H1 (cell line): Measurements from ENCODE around the gene STX8. TPM values are rescaled to one million over a fixed set of nuclear protein-coding genes. Genes with fewer than 3 reads are reported as not detected.

ENCODE experiments used
- CTCF ChIA-PET: fragments of 300-600 bp; sonication (Branson Sonifier 250); formaldehyde crosslinking; loops from one replicate; lab custom pipeline; 2021; ENCODE audit not compliant: partially characterized antibody; lab: Charles Lee
- POLR2A ChIA-PET: fragments of 300-600 bp; sonication (Branson Sonifier 250); formaldehyde crosslinking; loops from one replicate; lab custom pipeline; 2021; ENCODE audit warnings: inconsistent platforms; ENCODE audit not compliant: partially characterized antibody; lab: Charles Lee
- DNase-seq, 2 experiments: peaks; one replicate each; pipeline versions ENCODE4 v3.0.0 to v3.0.0-alpha.2; 2010 to 2022; ENCODE audit warnings: low spot score in 2 of 2, low read depth in 1 of 2, mixed read lengths in 1 of 2
- FAIRE-seq: peaks from 2 replicates; lab custom pipeline; 2011; peaks lifted over from hg19 to GRCh38; lab: Jason Lieb, UNC
- H2AFZ ChIP-seq: 2 replicates; pipeline ENCODE4 v1.8.1; 2012; ENCODE audit warnings: low read length, inconsistent platforms
- H2AK5ac ChIP-seq: 2 replicates; pipeline ENCODE4 v1.6.1; 2013; ENCODE audit warnings: low read depth, low read length
- H2BK120ac ChIP-seq: replicated peaks from 2 replicates; pipeline ENCODE3; 2013; ENCODE audit warnings: low read depth, low read length, inconsistent platforms
- H2BK12ac ChIP-seq: 2 replicates; pipeline ENCODE4 v1.6.1; 2013; ENCODE audit warnings: low read depth, low read length
- H2BK15ac ChIP-seq: 2 replicates; pipeline ENCODE4 v1.6.1; 2013; ENCODE audit warnings: low read length
- H2BK20ac ChIP-seq: 2 replicates; pipeline ENCODE4 v1.6.1; 2013; ENCODE audit warnings: low read length
- H2BK5ac ChIP-seq: 2 replicates; pipeline ENCODE4 v1.6.1; 2013; ENCODE audit warnings: low read depth, low read length
- H3K14ac ChIP-seq: 2 replicates; pipeline ENCODE4 v1.6.1; 2013; ENCODE audit warnings: inconsistent platforms; ENCODE audit not compliant: insufficient read length
- H3K18ac ChIP-seq: 2 replicates; pipeline ENCODE4 v1.6.1; 2013; ENCODE audit warnings: low read length; ENCODE audit errors: extremely low read depth
- H3K23ac ChIP-seq: 2 replicates; pipeline ENCODE4 v1.6.1; 2013; ENCODE audit warnings: inconsistent platforms; ENCODE audit not compliant: insufficient read length
- H3K23me2 ChIP-seq: 2 replicates; pipeline ENCODE4 v1.6.1; 2013; ENCODE audit warnings: low read depth, low read length
- H3K27ac ChIP-seq: 2 replicates; pipeline ENCODE4 v1.6.1; 2011; ENCODE audit warnings: low read depth, low read length, inconsistent platforms
- H3K27me3 ChIP-seq, 4 experiments: replicated peaks in 1 of 4; 1 replicate in 1 of 4; 2 replicates in 3 of 4; pipeline versions ENCODE4 v1.6.1 to v1.8.1; 2011 to 2013; ENCODE audit warnings: low read length in 3 of 4, mild to moderate bottlenecking in 3 of 4, inconsistent platforms in 2 of 4, mixed read lengths in 2 of 4, moderate library complexity in 1 of 4; ENCODE audit not compliant: control insufficient read depth in 3 of 4, insufficient read depth in 3 of 4; ENCODE audit errors: extremely low read depth in 1 of 4
- H3K36me3 ChIP-seq, 4 experiments: 2 replicates each; pipeline versions ENCODE4 v1.6.1 to v1.8.1; 2011 to 2013; ENCODE audit warnings: mild to moderate bottlenecking in 4 of 4, low read length in 3 of 4, moderate library complexity in 2 of 4, control low read depth in 1 of 4, inconsistent platforms in 1 of 4; ENCODE audit not compliant: insufficient read depth in 4 of 4, control insufficient read depth in 2 of 4
- H3K4ac ChIP-seq: replicated peaks from 2 replicates; pipeline ENCODE3; 2013; ENCODE audit warnings: low read length, low read depth, mixed read lengths, inconsistent platforms; ENCODE audit not compliant: insufficient read length
- H3K4me1 ChIP-seq, 4 experiments: replicated peaks in 1 of 4; 1 replicate in 1 of 4; 2 replicates in 3 of 4; pipeline versions ENCODE4 v1.6.1 to v1.8.1; 2011 to 2013; ENCODE audit warnings: low read length in 3 of 4, inconsistent platforms in 2 of 4, mixed read lengths in 1 of 4; ENCODE audit not compliant: insufficient read depth in 4 of 4, control insufficient read depth in 3 of 4
- H3K4me2 ChIP-seq, 2 experiments: 2 replicates each; pipeline versions ENCODE4 v1.6.1 to v1.8.1; 2011 to 2013; ENCODE audit warnings: low read depth in 2 of 2, low read length in 2 of 2, control low read depth in 1 of 2, inconsistent platforms in 1 of 2, mild to moderate bottlenecking in 1 of 2; ENCODE audit not compliant: insufficient read depth in 1 of 2
- H3K4me3 ChIP-seq, 4 experiments: fragments of 200-600, 300-600 bp in 1 of 4; sonication (generic), shearing (Covaris generic), sonication (Bioruptor Twin) in 1 of 4; 2 replicates each; pipeline versions ENCODE4 v1.5.1 to v1.8.1; 2011 to 2016; ENCODE audit warnings: low read length in 4 of 4, low read depth in 3 of 4, control low read depth in 2 of 4, inconsistent platforms in 2 of 4, mild to moderate bottlenecking in 2 of 4, mixed read lengths in 1 of 4, moderate library complexity in 1 of 4; ENCODE audit not compliant: insufficient read depth in 2 of 4; ENCODE audit errors: extremely low read depth in 1 of 4
- H3K56ac ChIP-seq: replicated peaks from 2 replicates; pipeline ENCODE3; 2013; ENCODE audit warnings: low read depth, mild to moderate bottlenecking, mixed read lengths, low read length, inconsistent platforms; ENCODE audit not compliant: insufficient read length
- H3K79me1 ChIP-seq: 2 replicates; pipeline ENCODE4 v1.6.1; 2013; ENCODE audit warnings: low read depth, low read length, control low read depth
- H3K79me2 ChIP-seq, 2 experiments: 2 replicates each; pipeline versions ENCODE4 v1.6.1 to v1.8.1; 2012 to 2013; ENCODE audit warnings: low read length in 2 of 2, mild to moderate bottlenecking in 2 of 2, inconsistent platforms in 1 of 2; ENCODE audit not compliant: insufficient read depth in 2 of 2, control insufficient read depth in 1 of 2
- H3K9ac ChIP-seq, 4 experiments: replicated peaks in 1 of 4; 1 replicate in 1 of 4; 2 replicates in 3 of 4; pipeline versions ENCODE4 v1.6.1 to v1.8.1; 2011 to 2013; ENCODE audit warnings: low read depth in 3 of 4, low read length in 3 of 4, control low read depth in 2 of 4, mild to moderate bottlenecking in 2 of 4, moderate library complexity in 2 of 4, inconsistent platforms in 1 of 4; ENCODE audit errors: extremely low read depth in 1 of 4
- H3K9me3 ChIP-seq, 2 experiments: 2 replicates each; pipeline versions ENCODE4 v1.6.1 to v1.8.1; 2012 to 2013; ENCODE audit warnings: mild to moderate bottlenecking in 2 of 2, moderate library complexity in 2 of 2, control low read depth in 1 of 2, inconsistent platforms in 1 of 2, low read depth in 1 of 2, low read length in 1 of 2, mixed read lengths in 1 of 2; ENCODE audit not compliant: insufficient read depth in 2 of 2
- H4K20me1 ChIP-seq, 2 experiments: replicated peaks in 1 of 2; 2 replicates each; pipeline versions ENCODE3 to v1.8.1; 2011 to 2013; ENCODE audit warnings: inconsistent platforms in 2 of 2, low read length in 2 of 2, mild to moderate bottlenecking in 1 of 2; ENCODE audit not compliant: insufficient read depth in 2 of 2, control insufficient read depth in 1 of 2
- H4K5ac ChIP-seq: 2 replicates; pipeline ENCODE4 v1.6.1; 2013; ENCODE audit warnings: low read length, low read depth, mixed read lengths, inconsistent platforms; ENCODE audit not compliant: insufficient read length
- H4K8ac ChIP-seq: 2 replicates; pipeline ENCODE4 v1.8.0; 2013; ENCODE audit warnings: mild to moderate bottlenecking, moderate library complexity, low read length, inconsistent platforms; ENCODE audit not compliant: insufficient read depth; ENCODE audit errors: extremely low read depth
- H4K91ac ChIP-seq: replicated peaks from 2 replicates; pipeline ENCODE3; 2013; ENCODE audit warnings: low read length, mixed read lengths, inconsistent platforms; ENCODE audit not compliant: insufficient read length
- HDAC6 ChIP-seq: IDR thresholded peaks from one replicate; pipeline ENCODE4 v1.7.1; 2012; ENCODE audit warnings: low read depth, mild to moderate bottlenecking, inconsistent platforms, low read length, moderate library complexity
- POLR2A ChIP-seq, 2 experiments: IDR thresholded peaks; 1 replicate in 1 of 2; 2 replicates in 1 of 2; pipeline ENCODE4 v1.6.1; 2011; ENCODE audit warnings: low read depth in 2 of 2, low read length in 2 of 2, mild to moderate bottlenecking in 2 of 2; ENCODE audit errors: control extremely low read depth in 1 of 2
- WGBS, 2 experiments: shearing (Covaris generic) in 1 of 2; methylation state at CpG; one replicate each; pipeline versions ENCODE4 v1.1.6 to v1.1.7; 2013 to 2015; ENCODE audit warnings: low lambda C conversion rate in 2 of 2, mixed read lengths in 2 of 2, inconsistent platforms in 1 of 2, low coverage in 1 of 2, missing lambda C conversion rate in 1 of 2; ENCODE audit not compliant: insufficient replicate concordance in 2 of 2, insufficient coverage in 1 of 2, insufficient read length in 1 of 2; ENCODE audit errors: extremely low coverage in 1 of 2, missing lambda C conversion rate in 1 of 2; 5-methylcytosine and 5-hydroxymethylcytosine counted together
- polyA plus RNA-seq, 7 experiments: library from polyadenylated mRNA; depleted of rRNA in 3 of 7; stranded (reverse) in 5 of 7; unstranded in 2 of 7; fragments of >200 nt in 5 of 7; fragments of 200-250 nt in 2 of 7; gene quantifications; 1 replicate in 5 of 7; 2 replicates in 1 of 7; 4 replicates in 1 of 7; pipeline versions ENCODE4 v1.2.1 to v1.2.3, GENCODE V29; 2011 to 2013; ENCODE audit warnings: missing spikeins in 2 of 7, mixed read lengths in 2 of 7
- total RNA-seq: library from RNA; stranded (reverse); fragmentation: NEBNext Ultra II Directional; extraction: Animal tissue kit (Norgen Biotek cat#: 25700); gene quantifications from 2 replicates; pipeline ENCODE4 v1.2.1, GENCODE V29; 2021

STX8 gene
- total and polyA plus RNA-seq, 2 of the 8 experiments (the other 6 are each of a cell fraction or from before 2014, with no cell fraction given) = 22.8 to 42.5 TPM

DNA sequence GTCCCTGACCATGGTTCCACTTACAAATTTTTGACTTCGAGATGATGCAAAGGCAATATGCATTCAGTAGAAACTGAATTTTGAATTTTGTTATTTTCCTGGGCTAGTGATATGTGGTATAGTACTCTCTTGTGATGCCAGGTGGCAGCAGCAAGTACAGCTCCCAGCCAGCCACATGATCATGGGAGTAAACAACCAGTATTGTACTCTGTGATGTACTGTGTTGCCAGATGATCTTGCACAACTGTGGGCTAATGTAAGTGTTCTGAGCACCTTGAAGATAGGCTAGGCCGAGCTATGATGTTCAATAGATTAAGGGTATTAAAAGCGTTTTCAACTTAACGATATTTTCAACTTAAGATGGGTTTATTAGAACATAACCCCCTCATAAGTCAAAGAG, 250.8 kb downstream of the STX8 start:
- no peaks in the 10 kb centered on the region for H3K36me3 ChIP-seq
- H2BK120ac ChIP-seq = no peak overlapping the region
- DNase-seq = no peak
- H3K4me3 ChIP-seq = no peak overlapping the region
- no peaks in the 10 kb centered on the region for H3K9me3 ChIP-seq
- H2BK15ac ChIP-seq = no peak overlapping the region
- H3K79me2 ChIP-seq = no peaks in the 10 kb centered on the region
- no peak overlapping the region for H4K5ac ChIP-seq
- peaks cover 7 to 15% (median 13%) of the 10 kb centered on the region in 4 experiments for H3K4me1 ChIP-seq
- H3K23me2 ChIP-seq = peaks cover 2% of the 10 kb centered on the region; the same call in 1 of the 2 replicates
- H3K18ac ChIP-seq = no peak overlapping the region
- FAIRE-seq = no peak
- no peak overlapping the region for H3K27ac ChIP-seq
- no peak overlapping the region for H4K8ac ChIP-seq
- no peaks in the 10 kb centered on the region; a peak in 1 of 7 replicates for H3K27me3 ChIP-seq
- no peak overlapping the region for H3K14ac ChIP-seq
- CTCF ChIA-PET = interaction anchor here (1.1 to 1.6 kb wide), 4 partner anchors 12 to 33 kb away, joined by 3 to 5 read pairs (median 4); no protein-coding TSS in a partner anchor
- no peak overlapping the region for H2AFZ ChIP-seq
- 84% methylated on average over 4 of the region's 4 CpGs; no CpG with 5 or more reads in 1 of the 2 experiments for WGBS, 2 experiments
- H2BK12ac ChIP-seq = no peak overlapping the region
- H3K4ac ChIP-seq = no peak overlapping the region
- H3K9ac ChIP-seq = no peak overlapping the region
- TF ChIP-seq HDAC6 = no peak
- no peak for TF ChIP-seq POLR2A (IDR thresholded peaks at IDR 0.05; ENCODE audit: control extremely low read depth in 1 of 2, low read depth in 2 of 2, low read length in 2 of 2)
- H2BK20ac ChIP-seq = no peak overlapping the region
- H4K91ac ChIP-seq = no peak overlapping the region
- H3K23ac ChIP-seq = no peak overlapping the region
- H3K79me1 ChIP-seq = no peaks in the 10 kb centered on the region
- H4K20me1 ChIP-seq = no peaks in the 10 kb centered on the region
- no peak overlapping the region for H3K56ac ChIP-seq
- no peak overlapping the region for H3K4me2 ChIP-seq
- POLR2A ChIA-PET = no interaction called here
- H2AK5ac ChIP-seq = no peak overlapping the region
- no peak overlapping the region for H2BK5ac ChIP-seq
